GM18502 (cell line): ENCODE results near the gene PRF1.
"Not testable (repeated sequence)": the region's sequence is repeated elsewhere in the genome, so short reads cannot be mapped to it uniquely, and the experiment has no call there.

ENCODE experiments used
- ATAC-seq: cut with Tn5 transposase; IDR thresholded peaks from one replicate; pipeline ENCODE4 v1.9.1; 2021; ENCODE audit warnings: mild to moderate bottlenecking; ENCODE audit not compliant: unreplicated experiment, poor library complexity

PRF1 gene

DNA sequence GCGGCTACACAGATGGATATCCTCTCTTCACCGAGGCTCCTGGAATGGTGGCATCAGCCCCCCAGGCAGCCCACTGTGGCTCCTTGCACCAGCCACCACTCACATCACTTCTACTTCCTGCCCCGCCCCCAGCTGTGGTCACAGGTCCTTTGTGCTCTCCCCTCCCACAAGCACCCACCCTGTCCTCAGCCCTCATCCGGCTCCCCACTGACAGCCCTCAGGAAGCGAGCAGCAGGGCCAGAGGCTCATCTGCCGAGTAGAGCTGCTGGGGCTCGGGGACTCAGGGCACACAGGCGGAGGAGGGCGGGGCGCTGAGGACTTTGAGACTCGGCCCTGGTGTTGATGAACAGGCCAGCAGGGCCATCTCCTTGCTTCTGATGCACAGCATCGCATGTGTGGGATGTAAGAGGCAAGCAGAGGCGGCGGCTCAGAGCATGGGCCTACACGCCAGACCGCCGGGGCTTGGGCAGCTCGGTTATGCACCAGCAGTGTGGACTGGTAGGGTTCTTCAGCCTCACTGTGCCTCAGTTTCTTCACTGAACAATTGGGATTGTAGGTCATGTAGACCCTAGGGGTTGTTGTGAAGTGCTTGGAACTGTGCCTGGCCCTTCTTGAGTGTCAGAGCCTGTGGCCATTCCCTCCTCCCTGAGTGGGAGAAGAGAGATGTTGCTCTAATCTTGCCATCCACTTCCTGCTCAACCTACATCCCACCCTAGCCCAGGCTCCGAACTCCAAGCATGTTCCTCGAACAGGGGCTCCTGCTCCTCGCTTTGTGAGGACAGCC is at the start of gene PRF1:
Gene PRF1, minus strand, starts transcription at position 77 of the 784 bp plus-strand sequence. CDS start 1,839 bp downstream, outside the sequence.
- no peak for ATAC-seq

DNA sequence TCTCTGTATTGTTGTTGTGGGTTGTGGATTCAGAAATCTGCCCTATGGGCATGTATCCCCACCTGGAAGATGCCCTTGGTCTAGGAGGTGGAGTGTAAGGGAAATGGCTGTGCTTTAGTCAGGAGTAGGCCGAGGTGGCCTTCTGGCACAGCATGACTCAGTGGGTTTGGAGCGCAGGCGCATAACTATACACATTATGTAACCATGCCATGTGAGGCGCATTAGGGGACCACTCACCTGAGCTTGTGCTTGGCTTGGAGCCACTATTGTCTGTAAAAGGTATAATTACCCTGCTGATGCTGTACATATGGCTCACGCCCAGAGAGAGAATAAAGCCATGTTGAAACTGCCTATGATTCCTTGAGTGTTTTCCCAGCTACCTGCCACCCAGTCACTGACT is 49.1 kb upstream of the PRF1 start:
- ATAC-seq: no peak

DNA sequence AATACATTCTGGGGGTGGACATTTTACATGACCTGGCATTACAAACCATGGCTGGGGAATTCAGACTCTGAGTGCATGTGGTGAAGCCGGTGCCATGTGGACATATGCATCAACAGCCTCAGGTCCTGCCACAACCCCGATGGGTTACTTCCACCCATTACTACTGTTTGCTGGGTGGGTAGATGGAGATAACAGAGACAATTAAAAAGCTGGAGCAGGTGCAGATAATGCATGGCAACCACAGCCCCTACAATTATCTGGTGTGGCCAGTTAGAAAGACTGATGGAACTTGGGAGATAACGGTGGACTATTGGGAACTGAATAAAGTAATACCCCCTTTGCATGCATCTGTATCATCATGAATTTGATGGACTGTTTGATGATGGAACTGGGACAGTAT is 48.2 kb upstream of the PRF1 start:
- no peak for ATAC-seq

DNA sequence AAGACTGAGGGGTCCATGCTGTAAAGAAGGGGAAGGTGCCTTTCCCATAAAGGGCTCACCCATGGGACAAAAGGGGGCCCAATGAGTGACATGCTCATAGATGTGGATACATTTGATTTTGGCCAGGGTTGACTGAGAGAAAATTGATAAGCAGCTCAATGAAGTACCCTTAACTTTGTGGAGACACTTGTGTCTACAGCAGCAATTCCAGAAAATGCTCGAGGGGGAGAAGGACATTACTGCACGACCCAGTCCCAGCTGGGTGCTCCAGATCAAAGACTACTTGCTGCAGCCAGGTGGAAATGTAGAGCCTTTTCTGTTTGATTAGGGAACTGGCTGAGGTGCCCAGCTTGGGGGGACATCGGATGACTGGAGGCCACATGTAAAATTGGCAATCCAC is 47.6 kb upstream of the PRF1 start:
- ATAC-seq: no peak

DNA sequence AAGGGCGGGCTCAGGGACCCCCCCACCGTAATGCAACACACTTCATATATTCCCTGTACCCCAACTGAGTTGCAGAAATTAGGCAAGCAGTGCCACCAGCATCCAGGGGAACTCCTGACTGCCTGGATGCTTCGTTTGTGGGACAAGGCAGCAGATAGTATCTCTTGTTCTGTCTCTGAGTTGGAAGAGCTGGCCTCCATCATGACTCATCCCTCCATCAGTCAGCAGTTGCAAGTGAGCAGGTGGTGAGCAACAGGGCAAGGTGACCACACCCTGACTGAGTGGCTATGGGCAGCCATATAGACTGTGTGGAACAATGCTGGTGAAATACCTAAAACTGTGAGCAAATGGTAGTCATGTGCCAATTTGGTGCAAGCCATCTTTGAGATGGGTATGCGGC is 47.0 kb upstream of the PRF1 start:
- ATAC-seq: no peak

DNA sequence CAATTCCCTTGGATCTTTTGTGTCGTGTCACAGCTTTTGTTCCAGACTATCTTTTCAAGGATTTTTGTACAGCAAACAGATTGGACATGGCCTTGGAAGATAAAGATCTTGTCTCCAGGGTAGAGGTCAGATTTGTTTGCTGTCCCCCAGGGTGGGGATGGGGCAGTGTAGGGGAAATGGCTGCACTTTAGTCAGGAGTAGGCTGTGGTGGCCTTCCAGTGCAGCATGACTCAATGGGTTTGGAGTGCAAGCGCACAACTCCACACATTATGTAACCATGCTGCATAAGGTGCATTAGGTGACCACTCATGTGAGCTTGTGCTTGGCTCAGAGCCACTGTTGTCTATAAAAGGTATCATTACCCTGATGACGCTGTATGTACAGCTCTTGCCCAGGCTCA is 45.9 kb upstream of the PRF1 start:
- ATAC-seq: no peak

DNA sequence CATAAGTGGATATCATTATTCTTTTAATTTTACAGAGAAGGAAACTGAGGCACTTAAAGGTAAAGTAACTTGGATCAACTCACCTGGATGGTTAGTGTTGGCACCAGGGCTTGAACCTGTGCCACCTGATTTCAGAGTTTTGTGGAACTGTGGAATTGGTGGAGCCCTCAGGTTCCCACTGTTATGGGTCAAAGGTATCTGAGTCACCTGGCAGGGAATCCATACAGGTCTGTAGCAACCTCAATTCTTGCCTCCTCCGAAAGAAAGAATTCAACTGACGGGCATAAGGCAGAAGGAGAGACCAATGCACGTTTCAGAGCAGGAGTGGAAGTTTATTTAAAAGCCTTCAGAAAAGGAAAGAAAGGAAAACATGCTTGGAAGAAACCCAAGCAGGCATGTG is 44.5 kb upstream of the PRF1 start:
- ATAC-seq: no peak

DNA sequence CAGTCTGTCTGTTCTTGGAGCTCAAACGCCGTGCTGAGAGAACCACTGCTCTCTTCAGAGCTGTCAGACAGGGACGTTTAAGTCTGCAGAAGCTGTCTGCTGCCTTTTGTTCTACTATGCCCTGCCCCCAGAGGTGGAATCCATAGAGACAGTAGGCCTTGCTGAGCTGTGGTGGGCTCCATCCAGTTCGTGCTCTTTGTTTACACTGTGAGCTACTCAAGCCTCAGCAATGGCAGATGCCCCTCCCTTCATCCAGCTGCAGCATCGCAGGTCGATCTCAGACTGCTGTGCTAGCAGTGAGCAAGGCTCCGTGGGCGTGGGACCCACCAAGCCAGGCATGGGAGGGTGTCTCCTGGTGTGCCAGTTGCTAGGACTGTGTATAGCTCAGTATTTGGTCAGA is 42.4 kb upstream of the PRF1 start:
- ATAC-seq: not testable (repeated sequence)

DNA sequence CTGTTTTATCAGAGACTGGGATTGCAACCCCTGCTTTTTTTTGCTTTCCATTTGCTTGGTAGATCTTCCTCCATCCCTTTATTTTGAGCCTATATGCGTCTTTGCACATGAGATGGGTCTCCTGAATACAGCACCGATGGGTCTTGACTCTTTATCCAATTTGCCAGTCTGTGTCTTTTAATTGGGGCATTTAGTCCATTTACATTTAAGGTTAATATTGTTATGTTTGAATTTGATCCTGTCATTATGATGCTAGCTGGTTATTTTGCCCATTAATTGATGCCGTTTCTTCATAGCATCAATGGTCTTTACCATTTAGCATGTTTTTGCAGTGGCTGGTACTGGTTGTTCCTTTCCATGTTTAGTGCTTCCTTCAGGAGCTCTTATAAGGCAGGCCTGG is 40.7 kb upstream of the PRF1 start:
- ATAC-seq: not testable (repeated sequence)

DNA sequence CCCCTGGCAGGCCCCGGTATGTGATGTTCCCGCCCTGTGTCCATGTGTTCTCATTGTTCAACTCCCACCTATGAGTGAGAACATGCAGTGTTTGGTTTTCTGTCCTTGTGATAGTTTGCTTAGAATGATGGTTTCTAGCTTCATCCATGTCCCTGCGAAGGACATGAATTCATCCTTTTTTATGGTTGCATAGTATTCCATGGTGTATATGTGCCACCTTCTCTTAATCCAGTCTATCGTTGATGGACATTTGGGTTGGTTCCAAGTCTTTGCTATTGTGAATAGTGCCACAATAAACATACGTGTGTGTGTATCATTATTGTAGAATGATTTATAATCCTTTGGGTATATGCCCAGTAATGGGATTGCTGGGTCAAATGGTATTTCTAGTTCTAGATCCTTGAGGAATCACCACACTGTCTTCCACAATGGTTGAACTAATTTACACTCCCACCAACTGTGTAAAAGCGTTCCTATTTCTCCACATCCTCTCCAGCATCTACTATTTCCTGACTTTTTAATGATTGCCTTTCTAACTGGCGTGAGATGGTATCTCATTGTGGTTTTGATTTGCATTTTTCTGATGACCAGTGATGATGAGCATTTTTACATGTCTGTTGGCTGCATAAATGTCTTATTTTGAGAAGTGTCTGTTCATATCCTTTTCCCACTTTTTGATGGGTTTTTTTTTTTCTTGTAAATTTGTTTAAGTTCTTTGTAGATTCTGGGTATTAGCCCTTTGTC is 37.3 kb upstream of the PRF1 start:
- not testable (repeated sequence) for ATAC-seq

DNA sequence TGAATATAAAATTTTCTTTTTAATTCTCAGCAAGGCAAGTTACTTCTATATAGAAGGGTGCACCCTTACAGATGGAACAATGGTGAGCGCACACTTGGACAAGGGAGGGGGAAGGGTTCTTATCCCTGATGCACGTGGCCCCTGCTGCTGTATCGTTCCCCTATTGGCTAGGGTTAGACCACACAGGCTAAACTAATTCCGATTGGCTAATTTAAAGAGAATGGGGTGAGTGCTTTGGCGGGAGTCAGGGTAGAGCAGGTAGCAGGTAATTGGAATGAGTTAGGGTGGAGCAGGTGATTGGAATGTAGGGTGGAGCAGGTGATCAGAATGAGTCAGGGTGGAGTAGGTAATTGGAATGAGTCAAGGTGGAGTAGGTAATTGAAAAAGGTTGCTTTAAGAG is 32.0 kb upstream of the PRF1 start:
- not testable (repeated sequence) for ATAC-seq

DNA sequence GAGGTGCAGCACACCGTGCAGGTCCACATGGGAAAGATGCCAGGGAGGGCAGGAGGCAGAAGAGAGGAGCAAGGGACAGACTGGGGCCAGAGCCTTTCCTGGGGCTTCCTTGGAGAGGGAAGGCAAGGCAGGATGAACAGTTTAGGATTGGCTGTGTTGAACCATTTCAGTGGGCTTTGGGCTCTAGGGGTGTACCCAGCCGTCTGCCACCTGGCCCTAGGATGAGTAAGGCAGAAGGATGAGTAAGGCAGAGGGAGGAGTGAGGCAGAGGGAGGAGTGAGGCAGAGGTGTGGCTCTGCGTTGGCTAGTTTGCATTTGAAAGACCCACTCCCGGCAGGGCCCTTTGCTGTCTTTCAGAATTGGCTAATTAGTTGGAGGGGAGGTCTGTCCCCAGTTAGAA is 31.5 kb upstream of the PRF1 start:
- ATAC-seq: no peak

DNA sequence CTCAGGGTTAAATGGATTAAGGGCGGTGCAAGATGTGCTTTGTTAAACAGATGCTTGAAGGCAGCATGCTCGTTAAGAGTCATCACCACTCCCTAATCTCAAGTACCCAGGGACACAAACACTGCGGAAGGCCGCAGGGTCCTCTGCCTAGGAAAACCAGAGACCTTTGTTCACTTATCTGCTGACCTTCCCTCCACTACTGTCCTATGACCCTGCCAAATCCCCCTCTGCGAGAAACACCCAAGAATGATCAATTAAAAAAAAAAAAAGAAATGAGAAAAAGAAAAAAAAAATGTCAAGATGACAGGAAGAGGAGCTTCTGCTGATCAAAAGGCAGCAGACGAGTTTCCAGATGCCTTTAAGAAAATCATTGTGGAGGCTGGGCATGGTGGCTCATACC is 29.2 kb upstream of the PRF1 start:
- not testable (repeated sequence) for ATAC-seq

DNA sequence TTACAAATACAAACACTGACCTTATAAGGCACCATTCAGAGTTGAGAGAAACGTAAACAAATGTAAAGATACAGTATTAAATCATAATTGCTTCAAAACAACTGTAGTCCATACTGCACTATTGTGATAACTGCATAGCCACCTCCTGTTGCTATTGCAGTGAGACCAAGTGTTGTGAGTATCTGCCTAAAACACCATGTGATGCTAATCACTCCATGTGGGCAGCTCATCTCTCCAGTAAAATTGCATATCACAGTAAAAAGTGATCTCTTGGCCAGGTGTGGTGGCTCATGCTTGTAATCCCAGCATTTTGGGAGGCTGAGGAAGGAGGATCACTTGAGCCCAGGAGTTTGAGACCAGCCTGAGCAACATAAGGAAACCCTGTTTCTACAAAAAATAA is 26.8 kb upstream of the PRF1 start:
- no peak for ATAC-seq

DNA sequence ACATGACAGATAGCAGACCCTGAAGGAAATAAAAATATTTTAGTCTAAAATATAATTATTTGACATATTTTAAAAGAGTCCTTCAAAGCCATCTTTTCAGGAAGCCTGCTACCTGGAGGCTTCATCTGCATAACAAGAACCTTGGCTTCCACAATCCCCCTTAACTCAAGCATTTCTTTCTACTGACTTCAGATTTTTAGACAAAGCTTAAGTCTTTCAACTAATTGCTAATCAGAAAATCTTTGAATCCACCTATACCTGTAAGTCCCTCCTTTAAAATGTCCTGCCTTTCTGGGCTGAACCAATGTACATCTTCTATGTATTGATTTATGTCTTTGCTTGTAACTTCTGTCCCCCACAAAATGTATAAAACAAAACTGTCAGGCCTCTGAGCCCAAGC is 23.5 kb upstream of the PRF1 start:
- ATAC-seq: no peak

DNA sequence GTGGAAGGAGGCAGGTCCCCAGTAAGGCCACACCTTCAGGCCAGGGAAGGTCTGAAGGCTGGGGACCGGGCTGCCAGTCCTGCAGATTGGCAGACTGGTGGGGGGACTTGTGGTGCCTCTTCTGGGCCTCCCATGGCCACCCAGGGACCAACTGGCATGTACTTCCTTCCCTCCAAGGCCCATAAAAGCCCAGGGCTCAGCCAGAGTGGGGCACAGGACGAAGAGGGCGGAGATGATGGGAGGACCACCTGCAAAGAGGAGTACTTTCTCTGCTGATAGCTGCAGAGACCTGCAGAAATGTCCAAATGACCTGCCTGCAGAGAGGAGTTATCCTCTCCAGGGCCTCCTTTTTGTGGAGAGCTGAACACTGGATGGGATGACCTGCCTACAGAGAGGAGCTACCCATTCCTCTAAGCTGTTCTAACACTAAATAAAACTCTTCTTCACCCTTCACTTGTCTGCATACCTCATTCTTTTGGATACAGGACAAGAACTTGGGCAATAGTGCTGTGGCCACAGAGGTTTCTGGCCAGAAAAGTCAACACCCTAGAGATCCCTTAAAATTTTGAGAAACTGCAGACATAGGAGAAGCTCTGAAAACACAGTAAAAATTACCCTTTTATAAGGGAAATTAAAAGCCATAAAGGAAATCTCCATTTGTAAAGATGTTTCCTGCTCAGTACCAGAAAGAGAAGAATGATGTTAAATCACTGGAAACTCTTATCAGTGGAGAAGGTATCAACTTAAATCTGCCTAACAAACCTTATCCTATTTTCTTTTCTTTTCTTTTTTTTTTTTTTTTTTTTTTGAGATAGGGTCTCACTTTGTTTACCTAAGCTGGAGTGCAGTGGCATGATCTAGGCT is 20.7 kb upstream of the PRF1 start:
- ATAC-seq: no peak

DNA sequence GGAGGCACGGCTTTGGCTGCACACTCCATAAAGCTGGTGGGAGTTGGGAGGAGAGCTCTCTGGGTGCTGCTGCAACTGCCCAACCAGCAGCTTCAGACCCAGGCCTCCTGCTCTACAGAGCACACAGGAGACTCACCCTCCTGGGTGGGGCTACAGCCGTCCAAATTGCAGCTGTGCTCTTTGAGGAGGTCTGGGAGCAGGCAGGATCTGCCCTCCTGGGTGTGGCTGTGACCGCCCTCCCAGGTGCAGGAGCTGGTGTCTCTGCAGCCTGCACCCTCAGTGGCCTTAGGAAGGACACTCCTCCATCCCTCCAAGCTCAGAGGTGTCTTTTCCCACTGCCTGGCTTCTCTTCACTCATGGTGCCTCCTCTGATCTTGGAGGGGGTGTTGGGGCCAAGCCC is 20.0 kb upstream of the PRF1 start:
- ATAC-seq: no peak

DNA sequence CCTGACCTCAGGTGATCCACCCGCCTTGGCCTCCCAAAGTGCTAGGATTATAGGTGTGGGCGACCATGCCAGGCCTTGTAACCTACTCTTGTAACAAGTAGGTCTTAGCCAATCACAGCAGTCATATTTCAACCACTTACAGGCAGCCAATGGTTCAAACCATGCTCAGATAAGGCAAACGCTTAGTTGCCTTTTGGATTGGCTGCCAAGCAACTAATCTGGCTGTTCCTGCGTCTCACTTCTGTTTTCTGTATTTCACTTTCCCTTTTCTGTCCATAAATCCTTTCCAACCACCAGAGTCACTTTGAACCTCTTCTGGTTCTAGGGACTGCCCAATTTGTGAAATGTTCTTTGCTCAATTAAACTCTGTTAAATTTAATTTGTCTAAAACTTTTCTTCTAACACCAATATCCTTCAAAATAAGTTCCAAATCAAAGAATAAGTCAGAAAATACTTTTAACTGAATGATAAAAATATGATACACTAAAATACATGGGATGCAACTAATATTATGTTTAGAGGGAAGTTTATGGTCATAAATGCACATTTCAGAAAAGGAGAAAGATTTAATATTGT is 19.1 kb upstream of the PRF1 start:
- ATAC-seq: no peak

DNA sequence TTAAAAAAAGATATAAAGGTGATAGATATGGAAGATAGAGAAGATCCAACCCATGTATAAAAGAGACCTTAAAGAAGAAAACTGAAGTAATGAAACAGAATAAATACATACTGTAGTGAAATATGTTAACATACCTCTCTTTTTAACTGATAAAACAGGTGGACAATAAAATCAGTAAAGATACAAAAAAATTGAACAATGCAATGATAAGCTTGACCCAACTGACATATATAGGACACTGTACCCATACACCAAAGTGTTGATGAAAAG is 17.4 kb upstream of the PRF1 start:
- no peak for ATAC-seq

DNA sequence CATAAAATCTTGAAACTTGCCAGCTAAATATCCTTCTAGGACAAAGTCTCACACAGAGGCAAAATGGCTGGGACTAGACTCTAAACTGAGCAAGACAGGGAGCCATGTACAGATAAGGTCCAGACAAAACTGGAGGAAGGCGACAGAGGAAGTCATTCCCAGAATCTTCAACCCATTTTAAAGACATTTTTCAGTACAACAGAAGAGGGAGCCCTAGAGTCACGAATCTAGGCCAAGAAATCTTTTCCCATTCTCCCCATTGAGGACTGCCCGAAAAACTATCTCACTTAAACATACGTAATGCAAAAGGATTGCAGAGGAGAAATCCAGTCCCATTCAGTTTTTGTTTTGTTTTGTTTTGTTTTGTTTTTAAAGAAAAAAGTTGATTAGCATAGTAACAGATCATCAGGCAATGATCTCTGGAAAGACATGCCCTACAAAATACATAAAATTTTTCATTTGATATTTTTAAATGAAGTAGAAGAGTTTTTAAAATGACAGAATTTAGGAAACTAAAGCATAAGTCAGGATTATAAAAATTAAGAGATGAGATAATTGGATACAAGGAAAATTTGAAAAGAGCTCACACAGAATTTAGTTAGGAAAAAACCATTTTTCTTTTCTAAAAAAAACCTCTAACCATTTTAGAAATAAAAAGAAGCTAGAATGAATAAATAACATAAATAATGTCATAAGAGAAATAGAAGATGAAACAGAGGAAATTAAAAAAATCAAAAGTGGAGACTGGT is 16.9 kb upstream of the PRF1 start:
- ATAC-seq: no peak
